Caco-2 (cell line): Measurements from ENCODE around the gene SH2D3C. TPM values are rescaled to one million over a fixed set of nuclear protein-coding genes. Genes with fewer than 3 reads are reported as not detected.

Experiments
- BruUV-seq: library from RNA; stranded (reverse); fragments of 400-500 nt; replicated peaks from 2 replicates; lab custom pipeline; 2021; lab: Mats Ljungman, UMichigan
- CTCF ChIA-PET: fragments of 300-600 bp; sonication (Branson Sonifier 250); formaldehyde crosslinking; loops from one replicate; lab custom pipeline; 2022; ENCODE audit warnings: antibody characterized with exemption; lab: Charles Lee
- POLR2A ChIA-PET: fragments of 300-600 bp; sonication (Branson Sonifier 250); formaldehyde crosslinking; loops from one replicate; lab custom pipeline; 2022; ENCODE audit warnings: antibody characterized with exemption; lab: Charles Lee
- DNase-seq, 2 experiments: peaks; one replicate each; pipeline versions ENCODE4 v3.0.0 to v3.0.0-alpha.2; 2020 to 2022
- H3K27me3 ChIP-seq: replicated peaks from 2 replicates; pipeline ENCODE4 v1.6.0; 2011; ENCODE audit warnings: low read length; ENCODE audit not compliant: control insufficient read depth, insufficient read depth
- H3K36me3 ChIP-seq: 2 replicates; pipeline ENCODE4 v1.5.1; 2011; ENCODE audit warnings: low read length; ENCODE audit not compliant: control insufficient read depth, insufficient read depth
- H3K4me1 ChIP-seq: fragments of 250-450 bp; sonication (Bioruptor Pico); 2 replicates; pipeline ENCODE4 v1.5.1; 2020; ENCODE audit warnings: mild to moderate bottlenecking
- H3K4me3 ChIP-seq: 2 replicates; pipeline ENCODE4 v1.5.1; 2011; ENCODE audit warnings: low read depth, mild to moderate bottlenecking, control low read depth, low read length
- H3K9me3 ChIP-seq: fragments of 250-450 bp; sonication (Bioruptor Pico); 2 replicates; pipeline ENCODE4 v1.5.1; 2020; ENCODE audit warnings: mild to moderate bottlenecking, moderate library complexity
- H3K27ac Mint-ChIP-seq: one replicate; pipeline ENCODE4 v1.8.0; 2022; ENCODE audit warnings: mixed read lengths; ENCODE audit not compliant: unreplicated experiment
- H3K27me3 Mint-ChIP-seq: one replicate; pipeline ENCODE4 v1.8.0; 2022; ENCODE audit warnings: mixed read lengths; ENCODE audit not compliant: insufficient read depth, unreplicated experiment
- H3K36me3 Mint-ChIP-seq: one replicate; pipeline ENCODE4 v1.8.0; 2022; ENCODE audit warnings: mild to moderate bottlenecking, mixed read lengths; ENCODE audit not compliant: insufficient read depth, unreplicated experiment
- H3K4me1 Mint-ChIP-seq: one replicate; pipeline ENCODE4 v1.8.0; 2022; ENCODE audit warnings: low read depth, mixed read lengths; ENCODE audit not compliant: unreplicated experiment
- H3K4me3 Mint-ChIP-seq: one replicate; pipeline ENCODE4 v1.8.0; 2022; ENCODE audit warnings: mild to moderate bottlenecking, moderate library complexity, mixed read lengths; ENCODE audit not compliant: unreplicated experiment
- H3K9me3 Mint-ChIP-seq: one replicate; pipeline ENCODE4 v1.8.0; 2022; ENCODE audit warnings: mixed read lengths; ENCODE audit not compliant: unreplicated experiment
- intact Hi-C: fragments of 100-400 bp; cut with micrococcal nuclease; formaldehyde crosslinking; loops from one replicate; pipeline ENCODE4 v1.10.0; 2022; ENCODE audit not compliant: unreplicated experiment
- total RNA-seq: library from RNA; stranded (reverse); gene quantifications from 2 replicates; pipeline ENCODE4 v1.2.3, GENCODE V29; 2022
- TF ChIP-seq, protein P1 (sequence below), 2 experiments: fragments of 200-600 bp in 1 of 2; IDR thresholded peaks; 1 replicate in 1 of 2; 2 replicates in 1 of 2; pipeline versions ENCODE4 v1.5.1 to v1.8.0; 2011 to 2022; ENCODE audit warnings: antibody characterized with exemption in 1 of 2, control low read depth in 1 of 2, inconsistent platforms in 1 of 2, low read depth in 1 of 2, low read length in 1 of 2, mild to moderate bottlenecking in 1 of 2, moderate library complexity in 1 of 2; ENCODE audit not compliant: insufficient read depth in 1 of 2, severe bottlenecking in 1 of 2, unreplicated experiment in 1 of 2

Gene SH2D3C
- total RNA-seq, 1 experiment from 2014 or later = 0.34 TPM

GRCh38 chr9:127793093-127793708 lies 14.7 kb upstream of the SH2D3C start:
- TF ChIP-seq, protein P1, sequence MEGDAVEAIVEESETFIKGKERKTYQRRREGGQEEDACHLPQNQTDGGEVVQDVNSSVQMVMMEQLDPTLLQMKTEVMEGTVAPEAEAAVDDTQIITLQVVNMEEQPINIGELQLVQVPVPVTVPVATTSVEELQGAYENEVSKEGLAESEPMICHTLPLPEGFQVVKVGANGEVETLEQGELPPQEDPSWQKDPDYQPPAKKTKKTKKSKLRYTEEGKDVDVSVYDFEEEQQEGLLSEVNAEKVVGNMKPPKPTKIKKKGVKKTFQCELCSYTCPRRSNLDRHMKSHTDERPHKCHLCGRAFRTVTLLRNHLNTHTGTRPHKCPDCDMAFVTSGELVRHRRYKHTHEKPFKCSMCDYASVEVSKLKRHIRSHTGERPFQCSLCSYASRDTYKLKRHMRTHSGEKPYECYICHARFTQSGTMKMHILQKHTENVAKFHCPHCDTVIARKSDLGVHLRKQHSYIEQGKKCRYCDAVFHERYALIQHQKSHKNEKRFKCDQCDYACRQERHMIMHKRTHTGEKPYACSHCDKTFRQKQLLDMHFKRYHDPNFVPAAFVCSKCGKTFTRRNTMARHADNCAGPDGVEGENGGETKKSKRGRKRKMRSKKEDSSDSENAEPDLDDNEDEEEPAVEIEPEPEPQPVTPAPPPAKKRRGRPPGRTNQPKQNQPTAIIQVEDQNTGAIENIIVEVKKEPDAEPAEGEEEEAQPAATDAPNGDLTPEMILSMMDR (IDR thresholded peaks at IDR 0.05; ENCODE audit: insufficient read depth in 1 of 2, low read depth in 1 of 2, low read length in 1 of 2, severe bottlenecking in 1 of 2, unreplicated experiment in 1 of 2) = no peak
- H3K27me3 Mint-ChIP-seq = no peaks in the 10 kb centered on the region
- no peak overlapping the region for H3K4me3 Mint-ChIP-seq
- H3K27ac Mint-ChIP-seq = no peak overlapping the region
- H3K36me3 ChIP-seq = peaks cover 8% of the 10 kb centered on the region
- BruUV-seq = no TSS peak
- no peaks in the 10 kb centered on the region for H3K27me3 ChIP-seq
- H3K4me1 Mint-ChIP-seq = peaks cover under 1% of the 10 kb centered on the region
- H3K9me3 ChIP-seq = no peaks in the 10 kb centered on the region
- ChIA-PET POLR2A (interaction anchor here (0.5 to 1.4 kb wide), 4 partner anchors 9 to 185 kb away, joined by 3 to 7 read pairs (median 5); no protein-coding TSS in a partner anchor), CTCF (interaction anchor here (0.5 to 1.0 kb wide), 3 partner anchors 59 to 252 kb away, joined by 3 to 5 read pairs (median 3); partner anchors contain the start of gene TOR2A)
- H3K36me3 Mint-ChIP-seq = peaks cover 83% of the 10 kb centered on the region
- no peak for DNase-seq
- H3K4me3 ChIP-seq = no peak overlapping the region
- intact Hi-C loops = no loop called here
- no peaks in the 10 kb centered on the region for H3K9me3 Mint-ChIP-seq
- peaks cover 6% of the 10 kb centered on the region for H3K4me1 ChIP-seq

GRCh38 chr9:127792417-127793031 lies 14.1 kb upstream of the SH2D3C start:
- Mint-ChIP-seq H3K27ac (no peak overlapping the region), H3K4me3 (no peak overlapping the region), H3K9me3 (no peaks in the 10 kb centered on the region), H3K36me3 (peaks cover 90% of the 10 kb centered on the region), H3K4me1 (no peaks in the 10 kb centered on the region), H3K27me3 (no peaks in the 10 kb centered on the region)
- Histone ChIP-seq H3K36me3 (peaks cover 9% of the 10 kb centered on the region), H3K27me3 (no peaks in the 10 kb centered on the region), H3K4me1 (no peaks in the 10 kb centered on the region), H3K9me3 (no peaks in the 10 kb centered on the region), H3K4me3 (no peak overlapping the region)
- POLR2A ChIA-PET = interaction anchor here (0.5 to 1.4 kb wide), 7 partner anchors 9 to 713 kb away, joined by 3 to 11 read pairs (median 6); no protein-coding TSS in a partner anchor
- intact Hi-C loops = no loop called here
- BruUV-seq = no TSS peak
- CTCF ChIA-PET = interaction anchor here (0.6 to 1.0 kb wide), 4 partner anchors 9 to 77 kb away, joined by 3 to 5 read pairs (median 4); partner anchors contain the start of gene TOR2A
- TF ChIP-seq, protein P1 (IDR thresholded peaks at IDR 0.05; ENCODE audit: insufficient read depth in 1 of 2, low read depth in 1 of 2, low read length in 1 of 2, severe bottlenecking in 1 of 2, unreplicated experiment in 1 of 2) = no peak
- DNase-seq = no peak

DNA sequence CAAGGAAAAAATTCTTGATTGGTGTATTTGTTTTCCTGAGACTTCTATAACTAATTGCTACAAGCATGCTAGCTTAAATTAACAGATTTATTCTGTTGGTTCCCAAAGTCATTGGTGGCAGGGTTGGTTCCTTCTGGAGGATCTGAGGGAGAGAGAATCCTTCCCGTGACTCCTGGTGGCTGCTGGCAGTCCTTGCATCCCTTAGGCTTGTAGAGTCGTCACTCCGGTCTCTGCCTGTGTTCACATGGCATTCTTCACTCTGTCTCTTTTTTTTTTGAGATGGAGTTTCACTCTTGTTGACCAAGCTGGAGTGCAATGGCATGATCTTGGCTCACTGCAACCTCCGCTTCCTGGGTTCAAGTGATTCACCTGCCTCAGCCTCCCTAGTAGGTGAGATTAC lies 12.6 kb upstream of the SH2D3C start:
- peaks cover 9% of the 10 kb centered on the region for H3K36me3 ChIP-seq
- POLR2A ChIA-PET = no interaction called here

More for the DNA sequence above, 12.6 kb upstream of the SH2D3C start:
- Mint-ChIP-seq H3K4me1 (no peaks in the 10 kb centered on the region), H3K9me3 (no peaks in the 10 kb centered on the region), H3K27me3 (no peaks in the 10 kb centered on the region), H3K36me3 (peaks cover 93% of the 10 kb centered on the region), H3K4me3 (no peak overlapping the region), H3K27ac (no peak overlapping the region)
- no peaks in the 10 kb centered on the region for H3K27me3 ChIP-seq
- CTCF ChIA-PET = interaction anchor here (0.7 kb wide), 1 partner anchor 151 kb away, joined by 3 read pairs; no protein-coding TSS in a partner anchor
- no peaks in the 10 kb centered on the region for H3K9me3 ChIP-seq
- no TSS peak for BruUV-seq
- no peak for DNase-seq
- TF ChIP-seq, protein P1 (IDR thresholded peaks at IDR 0.05; ENCODE audit: insufficient read depth in 1 of 2, low read depth in 1 of 2, low read length in 1 of 2, severe bottlenecking in 1 of 2, unreplicated experiment in 1 of 2) = no peak
- intact Hi-C loops = no loop called here
- H3K4me3 ChIP-seq = no peak overlapping the region
- no peaks in the 10 kb centered on the region for H3K4me1 ChIP-seq
